HCT116 (cell line): Measurements from ENCODE around the gene FGF6. TPM values are rescaled to one million over a fixed set of nuclear protein-coding genes. Genes with fewer than 3 reads are reported as not detected.

Source experiments
- ATAC-seq: fragments of 200-7000 bp; cut with Tn5 transposase; 2 replicates; pipeline ENCODE4 v1.9.1; 2020; ENCODE audit warnings: mild to moderate bottlenecking, moderate library complexity
- BruUV-seq: library from RNA; stranded (reverse); fragments of 400-500 nt; replicated peaks from 2 replicates; lab custom pipeline; 2021; lab: Mats Ljungman, UMichigan
- CTCF ChIA-PET: fragments of 300-600 bp; sonication (Branson Sonifier 250); formaldehyde crosslinking; loops from one replicate; lab custom pipeline; 2021; ENCODE audit warnings: antibody characterized with exemption; lab: Charles Lee
- POLR2A ChIA-PET: fragments of 300-600, 350-600 bp; sonication (Branson Sonifier 250); formaldehyde crosslinking; loops from one replicate; lab custom pipeline; 2021; ENCODE audit warnings: antibody characterized with exemption; lab: Charles Lee
- RAD21 ChIA-PET, 2 experiments: fragments of 300-600 bp; sonication (Branson Sonifier 250); formaldehyde crosslinking; loops; one replicate each; lab custom pipeline; 2023; ENCODE audit warnings: low total read pairs in 2 of 2; ENCODE audit not compliant: uncharacterized antibody in 2 of 2, unreplicated experiment in 2 of 2, low non-redundant PET in 1 of 2; lab: Charles Lee
- DNase-seq: peaks from one replicate; pipeline ENCODE4 v3.0.0-alpha.2; 2010; ENCODE audit warnings: low read depth, low spot score
- H2AFZ ChIP-seq: fragments of 200-600 bp; shearing (Covaris generic), sonication (generic); 2 replicates; pipeline ENCODE4 v1.6.1; 2017; ENCODE audit warnings: low read depth, mixed run types, mixed read lengths, antibody characterized with exemption, low read length; ENCODE audit not compliant: poor library complexity, severe bottlenecking
- H3K27ac ChIP-seq: 2 replicates; pipeline ENCODE4 v1.5.1; 2012; ENCODE audit warnings: low read depth, low read length
- H3K27me3 ChIP-seq: fragments of 200-600 bp; sonication (generic); 2 replicates; pipeline ENCODE4 v1.6.1; 2016; ENCODE audit warnings: mixed run types, low read length, mixed read lengths; ENCODE audit not compliant: insufficient read depth
- H3K36me3 ChIP-seq, 2 experiments: fragments of 200-500 bp in 1 of 2; fragments of 200-600 bp in 1 of 2; sonication (Bioruptor generic) in 1 of 2; sonication (generic) in 1 of 2; 2 replicates each; pipeline versions ENCODE4 v1.5.1 to v1.6.1; 2014 to 2016; ENCODE audit warnings: low read length in 2 of 2, inconsistent platforms in 1 of 2, mixed read lengths in 1 of 2, mixed run types in 1 of 2; ENCODE audit not compliant: insufficient read depth in 2 of 2, control insufficient read depth in 1 of 2
- H3K4me1 ChIP-seq, 2 experiments: fragments of 200-600 bp in 1 of 2; sonication (generic) in 1 of 2; 2 replicates each; pipeline versions ENCODE4 v1.5.1 to v1.6.1; 2012 to 2017; ENCODE audit warnings: low read length in 2 of 2, inconsistent platforms in 1 of 2, mild to moderate bottlenecking in 1 of 2, mixed read lengths in 1 of 2, mixed run types in 1 of 2, moderate library complexity in 1 of 2; ENCODE audit not compliant: insufficient read depth in 2 of 2, control insufficient read depth in 1 of 2
- H3K4me2 ChIP-seq: fragments of 200-600 bp; sonication (generic); 2 replicates; pipeline ENCODE4 v1.6.1; 2017; ENCODE audit warnings: mixed run types, low read length, mixed read lengths
- H3K4me3 ChIP-seq, 2 experiments: fragments of 200-600 bp in 1 of 2; sonication (generic) in 1 of 2; replicated peaks in 1 of 2; 2 replicates each; pipeline ENCODE4 v1.5.1; 2011 to 2016; ENCODE audit warnings: low read length in 2 of 2, control low read depth in 1 of 2, low read depth in 1 of 2, mild to moderate bottlenecking in 1 of 2, mixed read lengths in 1 of 2, mixed run types in 1 of 2
- H3K79me2 ChIP-seq: fragments of 200-600 bp; sonication (generic); 2 replicates; pipeline ENCODE4 v1.6.1; 2017; ENCODE audit warnings: mild to moderate bottlenecking, mixed run types, low read length, moderate library complexity, mixed read lengths; ENCODE audit not compliant: insufficient read depth
- H3K9ac ChIP-seq: fragments of 200-600 bp; sonication (generic); 2 replicates; pipeline ENCODE4 v1.6.1; 2016; ENCODE audit warnings: low read length, mixed read lengths
- H3K9me2 ChIP-seq: fragments of 200-600 bp; sonication (generic), shearing (Covaris generic); 2 replicates; pipeline ENCODE4 v1.6.1; 2017; ENCODE audit warnings: mixed run types, mild to moderate bottlenecking, moderate library complexity; ENCODE audit not compliant: insufficient read depth
- H3K9me3 ChIP-seq, 2 experiments: fragments of 200-500 bp in 1 of 2; fragments of 200-600 bp in 1 of 2; sonication (Bioruptor generic) in 1 of 2; sonication (generic) in 1 of 2; 2 replicates each; pipeline ENCODE4 v1.6.1; 2014 to 2017; ENCODE audit warnings: low read length in 2 of 2, mixed read lengths in 2 of 2, inconsistent platforms in 1 of 2, low read depth in 1 of 2, mild to moderate bottlenecking in 1 of 2, mixed run types in 1 of 2, moderate library complexity in 1 of 2; ENCODE audit not compliant: control insufficient read depth in 1 of 2, insufficient read depth in 1 of 2
- H4K20me1 ChIP-seq: fragments of 200-600 bp; sonication (generic), shearing (Covaris generic); 2 replicates; pipeline ENCODE4 v1.6.1; 2017; ENCODE audit warnings: mixed run types, mild to moderate bottlenecking, moderate library complexity; ENCODE audit not compliant: insufficient read depth
- CEBPB ChIP-seq: IDR thresholded peaks from 2 replicates; pipeline ENCODE4 v1.6.1; 2012; ENCODE audit warnings: low read depth
- SRF ChIP-seq: IDR thresholded peaks from 2 replicates; pipeline ENCODE4 v1.6.1; 2012; ENCODE audit warnings: low read depth
- YY1 ChIP-seq: IDR thresholded peaks from 2 replicates; pipeline ENCODE4 v1.6.1; 2011; ENCODE audit warnings: low read length, low read depth, moderate library complexity, mild to moderate bottlenecking; ENCODE audit not compliant: insufficient replicate concordance; ENCODE audit errors: extremely low read depth
- ZNF274 ChIP-seq: fragments of 200-500 bp; sonication (Bioruptor generic); IDR thresholded peaks from 2 replicates; pipeline ENCODE4 v1.6.1; 2014; ENCODE audit warnings: mild to moderate bottlenecking, low read depth, low read length, inconsistent platforms
- intact Hi-C: fragments of 100-400 bp; cut with micrococcal nuclease; formaldehyde crosslinking; loops from 2 replicates; pipeline ENCODE4 v1.10.0; 2022
- total RNA-seq: library from RNA; stranded (reverse); gene quantifications from one replicate; pipeline ENCODE4 v1.2.1, GENCODE V29; 2021; ENCODE audit not compliant: unreplicated experiment
- TF ChIP-seq, protein P1 (sequence below), 3 experiments: fragments of 200-600 bp in 1 of 3; sonication (generic) in 1 of 3; IDR thresholded peaks in 2 of 3; conservative IDR thresholded peaks in 1 of 3; 2 replicates each; pipeline ENCODE4 v1.5.1; 2012 to 2017; ENCODE audit warnings: low read depth in 2 of 3, low read length in 2 of 3, antibody characterized with exemption in 1 of 3, borderline replicate concordance in 1 of 3, control low read depth in 1 of 3, mild to moderate bottlenecking in 1 of 3, mixed read lengths in 1 of 3, mixed run types in 1 of 3, moderate library complexity in 1 of 3; ENCODE audit not compliant: insufficient read depth in 1 of 3

FGF6 gene
- total RNA-seq, 1 experiment from 2014 or later: not detected

DNA sequence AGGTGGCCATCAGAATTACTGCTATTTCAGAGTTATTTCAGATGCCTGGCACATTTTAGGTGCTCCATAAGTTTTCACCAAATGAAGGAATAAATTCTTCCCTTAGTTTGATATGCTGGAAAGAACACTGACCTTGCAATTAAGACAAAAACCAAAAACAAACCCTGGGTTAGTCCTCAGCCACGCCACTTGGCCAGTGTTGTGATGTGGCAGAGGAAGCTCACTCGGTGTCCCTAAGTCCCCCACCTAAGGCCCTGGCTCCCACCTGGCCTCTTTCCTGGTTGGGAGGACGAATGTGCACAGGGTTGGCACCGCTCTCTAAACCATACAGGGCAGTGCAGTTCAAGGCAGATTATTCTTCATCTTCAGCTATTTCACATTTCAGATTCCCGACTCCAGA, 52.4 kb downstream of the FGF6 start (continued):
- TF ChIP-seq, protein P1, sequence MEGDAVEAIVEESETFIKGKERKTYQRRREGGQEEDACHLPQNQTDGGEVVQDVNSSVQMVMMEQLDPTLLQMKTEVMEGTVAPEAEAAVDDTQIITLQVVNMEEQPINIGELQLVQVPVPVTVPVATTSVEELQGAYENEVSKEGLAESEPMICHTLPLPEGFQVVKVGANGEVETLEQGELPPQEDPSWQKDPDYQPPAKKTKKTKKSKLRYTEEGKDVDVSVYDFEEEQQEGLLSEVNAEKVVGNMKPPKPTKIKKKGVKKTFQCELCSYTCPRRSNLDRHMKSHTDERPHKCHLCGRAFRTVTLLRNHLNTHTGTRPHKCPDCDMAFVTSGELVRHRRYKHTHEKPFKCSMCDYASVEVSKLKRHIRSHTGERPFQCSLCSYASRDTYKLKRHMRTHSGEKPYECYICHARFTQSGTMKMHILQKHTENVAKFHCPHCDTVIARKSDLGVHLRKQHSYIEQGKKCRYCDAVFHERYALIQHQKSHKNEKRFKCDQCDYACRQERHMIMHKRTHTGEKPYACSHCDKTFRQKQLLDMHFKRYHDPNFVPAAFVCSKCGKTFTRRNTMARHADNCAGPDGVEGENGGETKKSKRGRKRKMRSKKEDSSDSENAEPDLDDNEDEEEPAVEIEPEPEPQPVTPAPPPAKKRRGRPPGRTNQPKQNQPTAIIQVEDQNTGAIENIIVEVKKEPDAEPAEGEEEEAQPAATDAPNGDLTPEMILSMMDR (IDR thresholded peaks at IDR 0.05 in 2 of 3, conservative IDR thresholded peaks at IDR 0.05 in 1 of 3; ENCODE audit: borderline replicate concordance in 1 of 3, insufficient read depth in 1 of 3, low read depth in 2 of 3, low read length in 2 of 3): no peak
- no peak for TF ChIP-seq YY1
- TF ChIP-seq ZNF274: no peak
- no peak for TF ChIP-seq CEBPB
- TF ChIP-seq SRF: no peak

DNA sequence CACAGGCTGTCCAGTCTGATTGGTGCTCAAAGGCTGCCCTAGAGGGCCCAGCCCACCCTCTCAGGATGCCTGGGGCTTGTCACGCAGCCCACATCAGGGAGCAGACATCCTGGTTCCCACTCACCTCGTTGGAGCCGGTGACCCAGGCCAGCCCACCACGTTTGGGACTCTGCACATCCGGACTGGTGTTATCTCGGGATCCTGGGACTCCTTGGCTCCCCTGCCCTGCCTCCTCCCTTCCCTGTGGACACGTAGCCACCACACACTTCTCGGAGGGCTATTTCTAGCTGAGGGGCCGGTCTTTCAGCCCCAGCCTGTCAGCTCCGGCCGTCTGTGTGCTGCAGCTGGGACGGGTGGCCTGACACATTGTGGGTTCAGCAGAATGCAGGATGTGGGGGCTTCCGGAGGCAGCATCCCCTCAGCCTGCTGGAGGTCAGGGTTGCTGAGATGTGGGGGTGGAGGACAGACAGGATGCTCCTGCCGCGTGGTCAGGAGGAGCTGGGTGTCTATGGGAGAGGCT, 53.3 kb downstream of the FGF6 start:
- ChIA-PET CTCF (no interaction called here), POLR2A (no interaction called here), RAD21 (no interaction called here)
- Histone ChIP-seq H3K36me3 (no peaks in the 10 kb centered on the region), H2AFZ (no peak overlapping the region), H3K9me2 (no peaks in the 10 kb centered on the region), H3K4me2 (no peak overlapping the region), H3K4me1 (no peaks in the 10 kb centered on the region), H3K9ac (no peak overlapping the region), H3K9me3 (no peaks in the 10 kb centered on the region), H3K4me3 (no peak overlapping the region), H4K20me1 (no peaks in the 10 kb centered on the region), H3K79me2 (no peaks in the 10 kb centered on the region), H3K27me3 (peaks cover 36% of the 10 kb centered on the region)
- ATAC-seq: no peak
- BruUV-seq: no TSS peak
- intact Hi-C loops: no loop called here
- TF ChIP-seq, protein P1 (IDR thresholded peaks at IDR 0.05 in 2 of 3, conservative IDR thresholded peaks at IDR 0.05 in 1 of 3; ENCODE audit: borderline replicate concordance in 1 of 3, insufficient read depth in 1 of 3, low read depth in 2 of 3, low read length in 2 of 3): no peak
- TF ChIP-seq, all 23 proteins: peak for 0
- H3K27ac ChIP-seq: no peak overlapping the region
- no peak for DNase-seq
